NCI-H2107 treated with DMSO at 0.1 percent for 48 hours (cell line): ENCODE results near the gene DNAJC5.

Source experiments
- DNase-seq: peaks from one replicate; lab custom pipeline; 2025; ENCODE audit not compliant: unreplicated experiment; lab: John Stamatoyannopoulos, UW

DNAJC5 gene

GRCh38 chr20:63939061-63939935 is 44.4 kb downstream of the DNAJC5 start:
- no peak for DNase-seq

DNA sequence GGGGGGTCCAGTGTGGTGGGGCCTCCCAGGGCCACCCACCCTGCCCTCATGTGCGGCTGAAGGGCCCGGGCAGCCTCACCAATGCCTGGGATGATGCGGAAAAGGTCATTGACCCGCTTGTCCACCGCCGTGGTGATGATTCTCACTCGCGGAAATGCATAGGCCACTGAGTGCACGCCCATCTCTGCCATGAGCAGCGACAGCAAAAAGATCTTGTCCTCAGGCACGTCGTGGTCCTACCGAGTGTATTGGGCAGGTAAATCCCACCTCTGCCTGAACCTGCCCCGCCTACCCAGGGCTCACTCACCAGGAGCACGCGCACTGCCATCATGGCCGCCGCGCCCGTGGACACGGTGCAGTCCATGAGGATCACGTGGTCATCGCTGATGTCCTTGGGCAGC is 45.1 kb downstream of the DNAJC5 start:
- no peak for DNase-seq

GRCh38 chr20:63940472-63941266 is 45.7 kb downstream of the DNAJC5 start:
- no peak for DNase-seq

DNA sequence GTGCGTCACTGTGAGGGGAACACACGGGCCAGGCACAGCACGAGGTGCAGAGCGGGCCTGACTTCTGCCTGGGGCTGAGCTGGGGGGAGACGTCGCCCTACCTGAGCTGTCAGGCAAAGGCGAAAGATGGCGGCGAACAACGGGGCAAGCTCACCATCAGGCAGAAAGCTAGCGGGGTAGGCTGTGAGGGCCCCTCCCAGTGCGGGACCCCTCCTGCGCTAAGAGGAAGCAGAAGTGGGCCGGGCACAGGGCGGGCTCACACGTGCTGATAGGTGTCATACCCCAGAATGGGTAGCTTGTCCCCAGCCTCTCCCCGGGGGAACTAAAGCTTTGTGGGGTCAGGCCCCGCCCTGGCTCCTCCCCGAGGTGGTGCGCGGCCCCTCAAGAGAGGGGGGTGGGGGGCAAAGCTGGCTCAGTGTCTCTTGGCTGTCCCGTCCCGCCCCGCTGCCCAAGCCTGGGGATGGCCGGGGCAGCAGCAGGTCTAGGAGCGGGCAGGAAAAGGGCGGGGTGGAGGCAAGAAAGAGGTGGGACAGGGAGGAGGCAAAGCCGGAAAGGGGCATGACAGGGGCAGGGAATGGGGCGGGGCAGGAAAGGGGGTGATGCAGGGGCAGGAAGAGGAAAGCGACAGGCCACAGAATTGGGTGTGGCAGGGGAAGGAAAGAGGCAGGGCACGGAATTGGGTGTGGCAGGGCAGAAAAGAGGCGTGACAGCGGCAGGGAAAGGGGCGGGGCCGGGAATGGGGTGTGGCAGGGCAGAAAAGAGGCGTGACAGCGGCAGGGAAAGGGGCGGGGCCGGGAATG is 46.6 kb downstream of the DNAJC5 start:
- DNase-seq, result no peak

DNA sequence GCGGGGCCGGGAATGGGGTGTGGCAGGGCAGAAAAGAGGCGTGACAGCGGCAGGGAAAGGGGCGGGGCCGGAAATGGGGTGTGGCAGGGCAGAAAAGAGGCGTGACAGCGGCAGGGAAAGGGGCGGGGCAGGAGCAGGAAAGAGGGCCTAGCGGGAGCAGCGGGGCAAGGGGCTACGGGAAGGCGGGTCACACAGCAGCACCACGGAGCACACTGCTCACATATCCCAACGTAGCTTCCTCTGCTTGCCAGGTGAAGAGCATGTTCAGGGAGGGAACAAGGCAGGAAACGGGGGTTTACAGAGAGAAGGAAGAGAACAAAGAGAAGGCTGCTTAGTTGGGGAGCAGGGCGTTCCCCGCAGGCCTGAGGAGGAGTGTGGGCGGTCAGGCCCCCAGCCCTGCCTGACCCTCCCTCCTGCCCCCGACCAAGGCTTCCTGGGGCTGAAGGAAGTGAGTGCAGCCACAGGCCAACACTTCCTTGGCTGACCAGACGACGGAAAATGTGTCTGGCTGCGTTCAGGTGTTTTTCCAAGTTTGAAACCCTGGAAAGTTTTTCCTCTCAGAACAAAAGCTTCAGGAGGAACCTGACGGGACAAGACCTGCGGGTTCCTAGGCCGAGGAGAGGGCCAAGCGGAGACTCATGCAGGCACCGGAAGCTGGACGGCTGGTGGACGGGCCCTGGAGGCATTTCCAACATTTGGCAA is 47.5 kb downstream of the DNAJC5 start:
- no peak for DNase-seq

DNA sequence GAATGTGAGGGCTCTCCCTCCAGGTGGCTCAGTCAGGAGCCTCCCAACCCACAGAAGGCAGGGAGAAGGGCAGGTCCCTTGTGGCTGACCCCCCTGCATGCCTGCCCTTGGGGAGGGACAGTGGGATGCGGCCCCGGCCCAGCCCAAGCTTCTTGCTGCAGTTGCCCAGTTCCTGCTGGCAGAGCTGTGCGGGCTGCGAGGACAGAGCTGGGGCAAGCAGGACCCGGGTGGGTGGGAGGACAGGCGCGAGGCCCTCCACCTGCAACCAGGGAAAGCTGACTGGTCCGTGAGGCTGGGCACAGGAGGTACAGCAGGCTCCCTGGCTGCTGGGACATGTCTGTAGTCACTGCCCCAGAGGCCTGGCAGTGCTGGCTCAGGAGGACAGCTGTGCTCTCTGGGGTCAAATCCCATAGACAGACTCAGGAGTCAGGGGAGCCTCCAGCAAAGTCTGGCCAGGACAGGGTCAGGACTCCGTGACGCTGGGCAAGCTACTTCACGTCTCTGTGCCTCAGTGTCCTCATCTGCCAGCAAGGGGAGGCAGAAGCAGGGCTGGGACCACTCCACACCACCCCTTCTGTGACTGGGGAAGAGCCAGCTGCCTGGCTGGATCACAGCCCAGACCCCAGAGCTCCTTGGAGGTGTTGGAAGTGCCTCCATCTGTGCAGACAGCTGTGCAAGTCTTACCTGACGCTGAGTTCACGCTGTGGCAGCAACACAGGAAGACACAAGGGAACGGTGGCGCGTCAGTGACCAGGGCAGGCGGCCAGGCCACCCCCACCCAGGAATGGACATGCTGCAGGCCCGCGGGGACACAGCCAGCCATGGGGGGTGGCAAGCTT is 48.3 kb downstream of the DNAJC5 start:
- DNase-seq, result no peak

- DNase-seq, result no peak
Observed at GRCh38 chr20:63943808-63944077, 48.8 kb downstream of the DNAJC5 start.

- no peak for DNase-seq
Observed at GRCh38 chr20:63944078-63944941, 49.4 kb downstream of the DNAJC5 start.

DNA sequence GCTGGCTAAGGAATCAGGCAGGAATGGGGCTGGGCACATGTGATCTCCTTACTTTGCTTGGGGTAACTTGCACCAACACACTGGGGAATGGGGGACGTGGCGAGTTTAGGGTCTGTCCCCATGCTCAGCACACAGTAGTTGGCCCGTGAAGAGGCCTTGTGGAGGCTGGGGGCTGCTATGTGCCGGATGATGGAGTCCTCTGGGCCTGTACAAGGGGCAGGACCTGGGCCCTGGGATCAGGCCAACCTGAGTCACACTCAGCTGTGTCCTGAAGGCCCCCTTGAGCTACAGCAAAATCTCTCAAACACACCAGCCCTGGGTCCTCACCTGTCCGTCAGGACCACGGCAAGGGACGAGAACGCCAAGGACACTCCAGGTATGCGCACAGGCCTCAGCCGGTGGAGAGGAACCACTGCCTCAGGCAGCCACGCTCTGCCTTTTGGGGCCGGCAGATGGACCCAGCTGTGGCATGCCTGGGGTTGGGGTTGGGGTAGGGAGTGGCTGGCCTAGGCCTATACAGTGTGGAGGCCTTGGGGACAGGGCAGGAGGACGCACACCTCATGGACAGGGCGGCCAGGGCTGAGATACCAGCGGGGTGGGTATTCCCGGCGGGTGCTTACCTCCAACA is 50.2 kb downstream of the DNAJC5 start:
- DNase-seq, result no peak

DNA sequence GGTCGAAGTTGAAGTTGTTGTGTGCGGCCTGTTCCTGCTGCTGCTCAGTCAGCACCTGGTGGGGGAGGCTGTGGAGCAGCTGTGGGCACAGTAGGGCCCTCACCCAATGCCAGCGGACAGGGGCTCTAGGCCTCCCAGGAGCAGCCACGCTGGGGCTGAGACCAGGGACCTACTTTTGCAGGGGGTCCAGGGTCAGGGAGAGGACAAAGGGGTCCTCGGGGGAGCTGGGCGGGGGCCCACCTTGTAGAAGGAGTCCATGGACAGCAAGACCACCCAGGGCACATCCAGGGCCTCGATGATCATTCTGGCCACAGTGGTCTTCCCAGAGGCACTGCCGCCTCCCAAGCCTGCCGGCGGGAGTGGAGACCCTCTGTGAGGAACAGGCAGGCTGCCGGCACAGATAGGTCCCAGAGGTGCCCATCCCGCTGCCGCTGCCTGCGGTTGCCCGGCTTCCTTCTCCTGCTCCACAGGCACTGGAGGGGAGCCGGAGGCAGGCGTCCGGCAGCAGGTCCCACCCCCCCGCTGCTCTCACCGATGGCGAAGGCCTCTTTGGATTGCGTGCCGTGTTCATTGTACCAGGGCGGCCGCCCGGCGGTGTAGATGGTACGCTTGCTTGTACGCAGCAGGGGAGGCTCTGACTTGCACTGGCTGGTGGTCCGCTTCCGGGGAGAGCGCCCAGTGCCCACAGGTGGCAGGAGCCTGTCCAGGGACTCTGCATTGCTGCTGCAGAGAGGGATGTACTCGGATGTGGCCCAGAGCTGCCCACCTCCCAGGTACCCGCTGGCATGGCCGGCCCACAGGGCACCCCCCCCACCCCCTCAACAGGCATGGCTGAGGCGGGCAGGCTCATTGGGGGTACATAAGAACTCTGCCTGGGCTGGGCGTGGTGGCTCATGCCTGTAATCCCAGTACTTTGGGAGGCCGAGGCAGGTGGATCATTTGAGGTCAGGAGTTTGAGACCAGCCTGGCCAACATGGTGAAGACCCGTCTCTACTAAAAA is 51.3 kb downstream of the DNAJC5 start:
- no peak for DNase-seq

- no peak for DNase-seq
Observed at GRCh38 chr20:63946986-63947637, 52.2 kb downstream of the DNAJC5 start.

DNA sequence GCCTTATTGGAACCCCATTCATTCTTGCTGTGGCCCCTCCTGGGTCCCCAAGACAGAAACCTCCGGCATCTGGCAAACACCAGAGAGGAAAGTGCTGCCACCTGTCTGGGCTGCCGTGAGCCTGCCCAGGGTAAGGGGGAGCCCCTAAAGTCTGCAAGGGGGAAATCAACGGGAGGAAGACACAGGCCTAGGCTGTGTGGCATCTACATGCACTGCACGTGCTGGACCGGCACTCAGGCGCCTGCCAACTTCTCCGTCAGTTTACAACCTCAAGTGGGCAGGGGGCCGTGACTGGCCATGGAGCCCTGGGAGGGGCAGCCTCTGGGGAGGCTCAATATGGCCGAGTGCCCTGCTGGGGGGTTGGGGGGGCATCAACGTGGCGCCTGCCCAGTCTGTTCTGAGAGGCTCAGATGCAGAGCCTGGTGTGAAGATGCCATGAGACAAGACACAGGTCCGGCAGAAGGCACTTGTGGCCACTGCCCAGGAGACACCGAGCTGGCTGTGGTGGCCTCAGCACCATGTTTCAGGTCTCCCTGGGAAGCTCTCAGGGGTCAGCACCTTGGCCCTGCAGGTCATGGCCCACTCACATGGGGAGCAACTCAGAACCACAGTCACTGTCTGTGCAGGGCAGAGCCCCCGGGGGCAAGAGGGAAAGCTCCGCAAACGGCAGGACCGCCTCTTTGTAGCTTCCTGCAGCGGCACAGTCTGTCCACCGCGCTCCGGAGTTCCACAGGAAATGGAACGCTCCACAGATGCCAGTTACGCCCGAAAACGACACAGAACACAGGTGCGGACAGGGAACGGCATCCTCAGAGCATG is 52.9 kb downstream of the DNAJC5 start:
- no peak for DNase-seq

- DNase-seq, result no peak
Observed at GRCh38 chr20:63950701-63951397, 55.9 kb downstream of the DNAJC5 start.

GRCh38 chr20:63951398-63952209 is 56.7 kb downstream of the DNAJC5 start:
- DNase-seq, result no peak

DNA sequence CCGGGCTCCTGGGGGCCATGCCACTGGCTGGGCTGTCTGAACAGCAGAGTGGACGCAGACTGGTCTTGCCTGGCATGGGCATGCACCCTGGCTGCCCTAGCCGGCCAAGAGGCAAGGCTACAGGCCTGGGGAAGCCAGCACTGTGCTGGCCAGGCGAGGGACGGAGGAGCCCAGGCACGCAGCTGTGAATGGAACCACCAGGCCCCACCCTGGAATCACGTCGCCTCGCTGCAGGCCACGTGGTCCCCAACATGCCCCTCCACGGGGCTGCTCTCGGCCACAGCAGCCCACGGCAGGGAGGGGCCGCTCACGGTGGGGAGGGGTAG is 57.2 kb downstream of the DNAJC5 start:
- no peak for DNase-seq
